Heart left ventricle (tissue), 16 donors: Measurements from ENCODE around the gene RBP4. TPM values are rescaled to one million over a fixed set of nuclear protein-coding genes. Genes with fewer than 3 reads are reported as not detected.

Experiments used
- ATAC-seq, 4 donors: fragments of 200-7000 bp; cut with Tn5 transposase; one replicate each; pipeline ENCODE4 v1.9.1; 2020 to 2022; ENCODE audit warnings: moderate library complexity in 4 of 4, mild to moderate bottlenecking in 3 of 4, moderate number of reproducible peaks in 1 of 4
- DNase-seq, 5 donors: peaks; one replicate each; pipeline ENCODE4 v3.0.0-alpha.2; 2020
- H3K27ac ChIP-seq, 12 donors: fragments of 200-600 bp; sonication (generic) in 4 of 12; one replicate each; pipeline versions ENCODE4 v1.5.0 to v1.8.0; 2016 to 2022; ENCODE audit warnings: mild to moderate bottlenecking in 2 of 12
- H3K27me3 ChIP-seq, 9 donors: fragments of 200-600 bp; sonication (generic) in 2 of 9; one replicate each; pipeline versions ENCODE4 v1.5.1 to v1.8.0; 2016 to 2022; ENCODE audit warnings: mild to moderate bottlenecking in 3 of 9
- H3K36me3 ChIP-seq, 9 donors: fragments of 200-600 bp; sonication (generic) in 2 of 9; one replicate each; pipeline versions ENCODE4 v1.5.0 to v1.8.0; 2018 to 2022; ENCODE audit warnings: mild to moderate bottlenecking in 2 of 9
- H3K4me1 ChIP-seq, 12 donors: fragments of 200-600 bp; sonication (generic) in 4 of 12; one replicate each; pipeline versions ENCODE4 v1.5.0 to v1.8.0; 2016 to 2022; ENCODE audit warnings: mild to moderate bottlenecking in 3 of 12
- H3K4me3 ChIP-seq, 12 donors: fragments of 200-600 bp; sonication (generic) in 4 of 12; one replicate each; pipeline versions ENCODE4 v1.5.0 to v1.8.0; 2017 to 2022; ENCODE audit warnings: mild to moderate bottlenecking in 9 of 12, moderate library complexity in 4 of 12
- H3K9me3 ChIP-seq, 12 donors: fragments of 200-600 bp; sonication (generic) in 4 of 12; one replicate each; pipeline versions ENCODE4 v1.5.0 to v1.8.0; 2016 to 2022; ENCODE audit warnings: mild to moderate bottlenecking in 1 of 12
- POLR2A ChIP-seq, 2 donors: fragments of 450-650 bp; IDR thresholded peaks; one replicate each; pipeline ENCODE4 v1.6.1; 2017; ENCODE audit warnings: antibody characterized with exemption in 2 of 2, mild to moderate bottlenecking in 2 of 2, moderate library complexity in 2 of 2
- WGBS, 4 donors: extraction: QIAGEN DNeasy Blood & Tissue Kit in 2 of 4; methylation state at CpG; one replicate each; pipeline versions ENCODE4 v1.1.5 to v1.1.7; 2013 to 2018; 5-methylcytosine and 5-hydroxymethylcytosine counted together
- intact Hi-C, 10 donors: fragments of 100-400 bp; cut with DNase I; formaldehyde crosslinking; loops; one replicate each; pipeline versions ENCODE4 v1.11.1 to v1.14.2; 2022
- polyA plus RNA-seq, 2 donors: library from polyadenylated mRNA; stranded (reverse); fragments of 200-250 nt; gene quantifications; one replicate each; pipeline ENCODE4 v1.2.3, GENCODE V29; 2013
- total RNA-seq, 9 donors: library from RNA; depleted of rRNA in 2 of 9; stranded (reverse); fragments of >200 nt in 2 of 9; fragmentation: NEBNext Ultra II Directional in 3 of 9; extraction: Animal tissue kit (Norgen Biotek cat#: 25700) in 3 of 9; gene quantifications; one replicate each; pipeline versions ENCODE4 v1.1.0 to v1.2.4, GENCODE V29; 2016 to 2023
- TF ChIP-seq, protein P1 (sequence below), 12 donors: fragments of 200-600 bp; sonication (generic) in 4 of 12; IDR thresholded peaks; one replicate each; pipeline versions ENCODE4 v1.5.0 to v1.8.0; 2018 to 2022; ENCODE audit warnings: antibody characterized with exemption in 12 of 12, mild to moderate bottlenecking in 5 of 12
- donor health status: ischemic (EF 13 %, LVEDD 7.1; RV severe dilation, severe dysfunction).
- donor health status: healthy with polysubstance abuse.
- donor health status: DM: no; HTN: yes; CAD: no.
- donor health status: DM: no; HTN: no; CAD: no.
- donor health status: ischemic (EF 25% LVEDD 6.9; RV normal size, moderate dysfunction).
- donor health status: ischemic (EF 25% LVEDD 5.7; RV mildly dilated, moderate dysfunction).
- donor health status: healthy.
- donor health status: DM: yes; HTN: yes; CAD: no.
- donor health status: ischemic (EF 35%, LVEDD 5.7; RV mildly dilated, moderate dysfunction).
- donor health status: nonischemic (EF 11% LVEDD 7.7; RV severe dilation, severe dysfunction).
- donor health status: DM: yes; HTN: yes; CAD: no.
- donor health status: PGD.
- donor health status: ischemic (EF 29% LVEDD 5.4; RV normal size, mild dysfunction).
- donor health status: nonischemic (EF 23%, LVEDD 6.1; RV moderate dilation, normal function).

Gene RBP4
- total and polyA plus RNA-seq, 11 donors: 0.35 to 63.4 (median 3.2) TPM; not detected in 1

DNA sequence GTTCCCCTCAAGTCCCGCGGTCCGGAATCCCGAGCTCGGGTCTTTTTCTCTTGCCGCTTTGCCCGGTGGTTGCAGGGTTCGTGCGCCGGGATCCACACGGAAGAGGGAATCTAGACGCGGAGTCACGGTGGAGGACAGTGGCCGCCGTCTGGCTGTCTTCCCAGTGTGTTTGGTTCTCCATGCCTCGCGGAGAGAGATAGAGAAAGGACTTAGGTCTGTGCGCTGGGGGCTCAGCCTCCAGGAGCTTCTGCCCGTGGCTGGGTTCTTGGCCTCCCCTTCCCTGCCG, 33.0 kb downstream of the RBP4 start:
- Histone ChIP-seq H3K9me3 (no peaks in the 10 kb centered on the region), H3K4me3 (peak overlapping the region in 4 of 12 donors; percentile 15 to 51 (median 29)), H3K4me1 (peaks cover 0 to 37% (median 0%) of the 10 kb centered on the region in 12 donors), H3K36me3 (no peaks in the 10 kb centered on the region), H3K27ac (no peak overlapping the region), H3K27me3 (peaks cover 23 to 67% (median 39%) of the 10 kb centered on the region in 9 donors)
- WGBS, 4 donors: 2 to 4% (median 4%) methylated on average over 21 of the region's 21 CpGs
- DNase-seq: no peak
- ATAC-seq: no peak
- intact Hi-C loops: no loop called here
- no peak for TF ChIP-seq POLR2A (IDR thresholded peaks at IDR 0.05)

DNA sequence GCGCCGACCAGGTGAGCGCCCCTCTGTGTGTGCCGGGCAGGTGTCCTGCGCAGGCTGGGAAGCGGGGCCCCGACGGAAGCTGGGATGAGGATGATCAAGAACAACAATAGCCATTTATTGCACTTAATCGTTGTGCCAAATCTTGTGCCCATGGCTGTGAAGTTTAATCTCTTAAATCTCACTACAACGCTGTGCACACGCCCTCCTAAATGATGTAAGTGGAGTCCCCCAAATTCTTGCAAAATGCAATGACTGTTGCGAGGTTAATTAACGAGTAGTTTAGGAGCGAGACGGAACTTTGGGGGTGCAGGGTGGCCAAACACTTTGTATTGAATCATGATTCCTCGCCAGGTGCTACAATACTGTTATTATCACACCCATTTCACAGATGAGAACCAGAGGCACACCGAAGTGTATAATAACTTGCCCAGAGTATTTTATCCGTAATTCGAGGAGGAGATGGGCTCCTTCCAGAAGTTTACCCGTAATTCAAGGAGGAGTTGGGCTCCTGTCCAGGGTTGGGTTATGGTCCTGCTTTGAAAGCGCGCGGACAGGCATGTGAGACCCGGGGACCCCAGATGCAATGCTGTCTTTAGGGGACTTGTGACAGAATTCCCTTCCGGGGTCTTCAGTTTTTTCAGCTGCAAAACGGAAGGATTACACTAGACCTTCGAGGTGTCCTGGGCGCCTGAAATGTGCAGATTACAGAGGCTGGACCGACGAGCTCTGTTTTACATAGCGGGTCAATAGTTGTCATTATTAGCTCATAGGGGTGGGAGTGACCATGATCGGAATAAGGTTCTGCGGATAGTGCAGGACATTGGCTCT, 33.5 kb downstream of the RBP4 start:
- Histone ChIP-seq H3K4me3 (peak overlapping the region in 9 of 12 donors; percentile 5 to 51 (median 37)), H3K27ac (no peak overlapping the region), H3K36me3 (no peaks in the 10 kb centered on the region), H3K27me3 (peaks cover 23 to 67% (median 39%) of the 10 kb centered on the region in 9 donors), H3K4me1 (peaks cover 0 to 32% (median 0%) of the 10 kb centered on the region in 12 donors), H3K9me3 (no peaks in the 10 kb centered on the region)
- DNase-seq: no peak
- no peak for TF ChIP-seq POLR2A (IDR thresholded peaks at IDR 0.05)
- TF ChIP-seq, protein P1, sequence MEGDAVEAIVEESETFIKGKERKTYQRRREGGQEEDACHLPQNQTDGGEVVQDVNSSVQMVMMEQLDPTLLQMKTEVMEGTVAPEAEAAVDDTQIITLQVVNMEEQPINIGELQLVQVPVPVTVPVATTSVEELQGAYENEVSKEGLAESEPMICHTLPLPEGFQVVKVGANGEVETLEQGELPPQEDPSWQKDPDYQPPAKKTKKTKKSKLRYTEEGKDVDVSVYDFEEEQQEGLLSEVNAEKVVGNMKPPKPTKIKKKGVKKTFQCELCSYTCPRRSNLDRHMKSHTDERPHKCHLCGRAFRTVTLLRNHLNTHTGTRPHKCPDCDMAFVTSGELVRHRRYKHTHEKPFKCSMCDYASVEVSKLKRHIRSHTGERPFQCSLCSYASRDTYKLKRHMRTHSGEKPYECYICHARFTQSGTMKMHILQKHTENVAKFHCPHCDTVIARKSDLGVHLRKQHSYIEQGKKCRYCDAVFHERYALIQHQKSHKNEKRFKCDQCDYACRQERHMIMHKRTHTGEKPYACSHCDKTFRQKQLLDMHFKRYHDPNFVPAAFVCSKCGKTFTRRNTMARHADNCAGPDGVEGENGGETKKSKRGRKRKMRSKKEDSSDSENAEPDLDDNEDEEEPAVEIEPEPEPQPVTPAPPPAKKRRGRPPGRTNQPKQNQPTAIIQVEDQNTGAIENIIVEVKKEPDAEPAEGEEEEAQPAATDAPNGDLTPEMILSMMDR (IDR thresholded peaks at IDR 0.05): no peak
- ATAC-seq: no peak
- WGBS, 4 donors: 11 to 22% (median 14%) methylated on average over 28 to 33 of the region's 33 CpGs
- intact Hi-C loops: no loop called here

DNA sequence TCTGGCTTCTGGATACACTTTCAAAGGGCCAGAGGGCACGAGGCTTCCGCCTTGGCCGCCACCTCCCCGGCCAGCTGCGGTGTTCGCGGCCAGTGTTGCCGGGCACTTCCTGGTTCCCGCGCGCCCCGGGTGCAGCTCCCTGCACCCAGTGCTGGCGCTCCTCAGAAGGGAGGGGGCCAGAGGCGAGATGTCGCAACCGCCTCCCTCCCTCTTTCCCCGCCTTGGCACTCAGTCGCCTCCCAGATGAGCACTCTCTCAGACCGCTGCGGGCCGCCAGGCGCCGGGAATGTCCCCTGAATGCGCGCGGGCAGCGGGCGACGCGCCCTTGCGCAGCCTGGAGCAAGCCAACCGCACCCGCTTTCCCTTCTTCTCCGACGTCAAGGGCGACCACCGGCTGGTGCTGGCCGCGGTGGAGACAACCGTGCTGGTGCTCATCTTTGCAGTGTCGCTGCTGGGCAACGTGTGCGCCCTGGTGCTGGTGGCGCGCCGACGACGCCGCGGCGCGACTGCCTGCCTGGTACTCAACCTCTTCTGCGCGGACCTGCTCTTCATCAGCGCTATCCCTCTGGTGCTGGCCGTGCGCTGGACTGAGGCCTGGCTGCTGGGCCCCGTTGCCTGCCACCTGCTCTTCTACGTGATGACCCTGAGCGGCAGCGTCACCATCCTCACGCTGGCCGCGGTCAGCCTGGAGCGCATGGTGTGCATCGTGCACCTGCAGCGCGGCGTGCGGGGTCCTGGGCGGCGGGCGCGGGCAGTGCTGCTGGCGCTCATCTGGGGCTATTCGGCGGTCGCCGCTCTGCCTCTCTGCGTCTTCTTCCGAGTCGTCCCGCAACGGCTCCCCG, 34.4 kb downstream of the RBP4 start, which contains the start of gene FFAR4:
Gene FFAR4, plus strand, starts transcription at position 231 of the 842 bp plus-strand sequence. Its CDS starts 56 bp downstream, at position 287.
- no peak within 1 kb of the TSS for H3K27ac ChIP-seq
- peaks cover 0 to 25% (median 0%) of the 10 kb centered on the region in 12 donors for H3K4me1 ChIP-seq
- ATAC-seq (peak in 3 of 4 donors; percentile 66 to 76 (median 72)), DNase-seq (peak; percentile 23 to 77 (median 35))
- H3K27me3 ChIP-seq: peaks cover 23 to 64% (median 39%) of the 10 kb centered on the region in 9 donors
- TF ChIP-seq, protein P1 (IDR thresholded peaks at IDR 0.05): no peak
- no peak for TF ChIP-seq POLR2A (IDR thresholded peaks at IDR 0.05)
- intact Hi-C loops: no loop called here
- no peaks in the 10 kb centered on the region for H3K9me3 ChIP-seq
- H3K36me3 ChIP-seq: no peaks in the 10 kb centered on the region
- WGBS, 4 donors: 1% methylated on average over 32 to 85 of the region's 85 CpGs
- H3K4me3 ChIP-seq: peak within 1 kb of the TSS in 11 of 12 donors; percentile 5 to 51 (median 33)

DNA sequence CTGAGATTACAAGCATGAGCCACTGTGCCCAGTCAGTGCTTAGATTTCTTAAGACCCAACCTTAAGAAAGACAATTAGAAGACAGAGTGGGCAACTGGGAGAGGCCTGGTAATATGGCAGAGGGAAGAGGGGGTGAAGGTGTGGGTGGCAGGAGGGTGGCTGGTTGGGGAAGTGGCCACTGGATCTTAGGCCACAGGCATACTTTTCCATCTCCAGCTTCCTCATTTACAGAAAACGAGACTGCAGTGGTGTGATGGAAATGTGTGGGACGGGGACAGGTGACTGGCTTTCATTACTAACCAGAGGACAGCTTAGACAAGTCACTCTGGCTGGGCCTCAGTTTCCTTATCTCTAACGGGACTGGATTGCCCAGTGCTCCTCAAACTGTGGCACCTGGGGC, 35.6 kb downstream of the RBP4 start:
- intact Hi-C loops: no loop called here
- no peak overlapping the region for H3K4me3 ChIP-seq
- H3K4me1 ChIP-seq: peaks cover 0 to 22% (median 0%) of the 10 kb centered on the region in 12 donors
- TF ChIP-seq, protein P1 (IDR thresholded peaks at IDR 0.05): no peak
- TF ChIP-seq POLR2A (IDR thresholded peaks at IDR 0.05): no peak
- H3K36me3 ChIP-seq: no peaks in the 10 kb centered on the region
- no peak for DNase-seq
- ATAC-seq: no peak
- H3K27ac ChIP-seq: no peak overlapping the region
- H3K27me3 ChIP-seq: peaks cover 23 to 57% (median 39%) of the 10 kb centered on the region in 9 donors
- WGBS, 4 donors: 52 to 68% (median 56%) methylated on average over 3 of the region's 3 CpGs
- no peaks in the 10 kb centered on the region for H3K9me3 ChIP-seq
